HG03095 (cell line): ENCODE results near the gene XRCC3.
"Not testable (repeated sequence)": the region's sequence is repeated elsewhere in the genome, so short reads cannot be mapped to it uniquely, and the experiment has no call there.

Experiments used
- ATAC-seq: cut with Tn5 transposase; IDR thresholded peaks from one replicate; pipeline ENCODE4 v1.9.1; 2021; ENCODE audit warnings: moderate library complexity; ENCODE audit not compliant: unreplicated experiment

XRCC3 gene

DNA sequence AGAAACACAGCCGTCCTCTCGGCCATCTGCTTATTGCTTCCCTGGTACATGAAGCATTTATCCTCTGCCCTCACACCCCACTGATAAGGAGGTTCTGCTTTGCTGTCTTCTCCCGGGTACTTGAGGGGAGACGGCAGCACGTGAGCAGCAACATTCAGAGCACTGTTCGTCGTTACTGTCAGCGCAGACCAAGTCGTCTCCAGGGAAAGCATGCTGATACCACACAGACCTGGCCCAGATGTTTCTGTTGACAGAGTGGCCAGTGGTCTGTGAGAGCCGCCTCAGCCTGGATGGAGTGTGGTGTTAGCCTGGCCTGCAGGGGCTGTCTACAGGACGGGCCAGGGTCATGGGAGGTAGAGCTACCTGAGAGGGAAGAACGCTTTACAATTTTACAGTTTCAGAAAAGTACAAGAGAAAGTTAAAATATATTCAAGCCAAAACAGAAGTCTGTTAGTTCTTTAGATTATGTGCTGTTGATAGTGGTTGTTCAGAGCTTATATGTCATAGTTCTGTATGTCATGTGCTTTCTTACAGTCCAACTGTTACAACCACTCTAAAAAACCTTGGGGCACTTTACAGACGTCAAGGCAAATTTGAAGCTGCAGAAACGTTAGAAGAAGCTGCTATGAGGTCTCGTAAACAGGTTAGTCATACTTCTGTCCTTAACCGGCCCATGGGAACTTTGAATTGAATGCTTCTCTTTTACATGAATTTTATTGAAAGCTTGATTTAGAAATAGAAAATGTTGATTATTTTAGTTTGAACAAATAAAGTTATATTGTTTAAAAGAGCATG, 38.2 kb downstream of the XRCC3 start:
- ATAC-seq: no peak

DNA sequence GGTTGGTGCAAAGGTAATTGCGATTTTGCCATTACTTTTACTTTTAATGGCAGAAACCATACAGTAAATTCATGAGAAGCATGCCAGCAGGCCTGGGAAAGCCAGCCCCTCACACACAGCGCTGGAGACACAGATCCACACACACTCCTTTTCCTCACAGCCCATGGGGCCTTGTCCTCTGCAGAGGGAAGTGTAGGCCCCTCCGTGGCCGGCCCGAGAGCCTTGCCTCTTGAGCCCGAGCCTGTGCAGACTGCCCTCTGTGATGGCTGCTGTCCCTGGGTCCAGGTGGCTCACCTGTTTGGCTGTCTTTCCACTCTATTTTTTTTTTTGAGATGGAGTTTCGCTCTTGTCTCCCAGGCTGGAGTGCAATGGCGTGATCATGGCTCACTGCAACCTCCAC, 39.3 kb downstream of the XRCC3 start:
- no peak for ATAC-seq

DNA sequence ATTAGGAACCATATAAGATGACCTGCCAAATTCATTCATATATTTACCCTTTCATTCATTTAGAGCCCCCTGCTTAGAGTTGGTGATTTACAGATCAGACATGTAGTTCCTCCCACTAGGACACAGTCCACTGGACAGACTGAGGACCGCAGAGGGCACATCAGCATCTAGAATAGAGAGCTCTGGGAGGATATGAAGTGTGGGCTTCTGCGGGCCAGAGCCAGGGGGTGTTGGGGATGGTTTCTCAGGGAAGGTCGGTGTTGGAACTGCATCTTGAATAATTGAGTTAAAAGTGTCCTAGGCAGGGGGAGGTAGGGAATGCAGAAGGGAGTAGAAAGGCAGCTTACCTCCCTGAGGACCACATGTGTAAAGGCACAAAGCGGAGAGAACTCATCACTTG, 43.3 kb downstream of the XRCC3 start:
- no peak for ATAC-seq

DNA sequence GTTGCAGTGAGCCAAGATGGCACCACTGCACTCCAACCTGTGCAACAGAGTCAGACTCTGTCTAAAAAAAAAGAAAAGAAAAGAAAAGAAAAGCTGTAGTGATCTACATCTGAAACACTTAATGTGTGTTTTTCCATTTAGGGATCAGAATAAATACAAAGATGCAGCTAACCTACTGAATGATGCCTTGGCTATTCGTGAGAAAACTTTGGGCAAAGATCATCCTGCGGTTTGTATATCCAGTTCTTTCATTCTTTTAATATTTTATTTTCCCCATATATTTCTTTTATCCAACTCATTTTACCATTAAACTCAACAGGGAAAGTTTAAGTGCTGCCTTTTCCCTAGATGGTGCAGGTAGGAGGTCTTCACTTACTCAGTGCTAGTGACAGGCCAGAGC, 45.9 kb downstream of the XRCC3 start:
- ATAC-seq: no peak

DNA sequence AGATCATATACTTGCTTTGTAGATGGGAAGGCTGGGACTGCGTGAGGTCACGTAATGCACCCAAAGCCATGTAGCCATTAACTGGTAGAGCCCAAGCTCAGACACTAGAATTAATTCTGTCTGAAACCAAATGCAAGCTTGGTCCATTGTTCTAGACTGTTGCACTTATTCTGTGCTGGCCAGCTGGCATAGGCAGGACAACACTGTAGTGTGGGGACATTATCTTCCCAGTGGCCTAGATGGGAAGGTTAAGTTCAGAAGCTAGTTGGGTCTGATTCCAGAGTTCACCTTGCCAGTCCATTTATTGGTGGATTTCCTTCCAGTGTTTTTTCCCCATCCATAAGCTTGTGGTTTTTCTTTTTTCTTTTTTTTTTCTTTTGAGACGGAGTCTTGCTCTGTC, 47.1 kb downstream of the XRCC3 start:
- no peak for ATAC-seq

DNA sequence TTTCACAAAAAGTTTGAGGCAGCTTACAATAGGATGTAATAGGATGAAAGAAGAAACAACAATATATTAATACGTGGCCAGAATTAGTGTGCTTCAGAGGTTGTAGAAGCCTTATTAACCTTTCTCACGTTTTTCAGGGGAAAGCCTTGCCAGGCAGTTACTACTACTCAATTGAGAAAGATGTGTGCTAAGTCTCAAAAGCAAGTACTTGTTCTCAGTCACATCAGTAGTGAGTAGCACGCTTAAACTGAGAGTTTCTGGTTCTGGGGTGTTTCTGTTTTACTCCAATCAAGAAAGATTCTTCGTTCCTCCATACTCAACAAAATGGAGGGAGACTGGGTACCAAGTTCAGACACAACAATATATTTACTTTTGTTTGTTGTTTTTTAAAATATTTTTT, 47.6 kb downstream of the XRCC3 start:
- no peak for ATAC-seq

DNA sequence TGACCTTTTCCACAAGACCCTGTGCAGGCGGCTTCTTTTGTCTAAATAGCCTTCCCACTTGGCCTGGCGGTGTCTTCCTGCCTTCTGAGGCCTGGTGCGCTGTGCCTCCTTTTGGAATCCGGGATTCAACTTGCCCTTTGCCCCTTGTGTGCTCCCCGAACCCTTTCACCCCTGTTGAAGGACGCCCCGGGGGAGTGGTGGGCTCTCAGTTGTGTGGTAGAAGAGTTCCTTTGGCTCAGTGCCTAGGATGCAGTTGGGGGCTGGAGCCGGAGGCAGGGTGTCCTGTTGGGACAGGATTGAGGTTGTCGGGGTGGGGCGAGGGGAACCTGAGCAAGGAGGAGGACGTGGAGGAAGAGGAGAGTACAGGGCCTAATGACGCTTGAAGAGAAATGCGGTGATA, 51.7 kb downstream of the XRCC3 start:
- no peak for ATAC-seq

DNA sequence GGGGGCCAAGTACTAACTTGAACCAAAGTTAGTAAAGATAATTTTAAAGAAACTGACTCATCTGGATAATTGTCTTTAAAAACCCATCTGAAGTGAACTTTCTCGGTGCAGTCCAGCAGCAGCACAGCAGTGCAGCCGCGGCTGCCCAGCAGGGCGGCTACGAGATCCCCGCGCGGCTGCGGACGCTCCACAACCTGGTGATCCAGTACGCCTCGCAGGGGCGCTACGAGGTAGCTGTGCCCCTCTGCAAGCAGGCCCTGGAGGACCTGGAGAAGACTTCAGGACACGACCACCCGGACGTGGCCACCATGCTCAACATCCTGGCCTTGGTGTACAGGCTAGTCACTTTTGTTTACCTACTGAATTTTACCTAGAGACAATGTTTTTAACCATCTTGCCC, 52.7 kb downstream of the XRCC3 start:
- no peak for ATAC-seq

DNA sequence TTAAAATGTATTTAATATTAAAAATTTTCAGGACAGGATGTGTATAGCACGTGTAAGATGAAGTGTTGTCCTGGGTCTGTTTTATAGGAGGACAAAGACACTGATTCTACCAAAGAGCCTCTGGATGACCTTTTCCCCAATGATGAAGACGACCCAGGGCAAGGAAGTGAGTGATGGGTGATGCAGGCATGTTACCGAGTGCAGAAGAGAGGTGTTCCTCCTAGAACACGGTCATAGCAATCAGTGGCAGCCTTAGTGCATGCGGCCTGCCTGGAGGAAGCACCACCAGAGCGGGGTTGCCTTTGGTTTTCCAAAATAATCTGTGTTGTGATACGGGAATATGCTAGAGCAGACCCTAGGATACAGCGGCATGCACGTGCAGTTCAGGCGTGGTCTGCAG, 53.2 kb downstream of the XRCC3 start:
- ATAC-seq: no peak

DNA sequence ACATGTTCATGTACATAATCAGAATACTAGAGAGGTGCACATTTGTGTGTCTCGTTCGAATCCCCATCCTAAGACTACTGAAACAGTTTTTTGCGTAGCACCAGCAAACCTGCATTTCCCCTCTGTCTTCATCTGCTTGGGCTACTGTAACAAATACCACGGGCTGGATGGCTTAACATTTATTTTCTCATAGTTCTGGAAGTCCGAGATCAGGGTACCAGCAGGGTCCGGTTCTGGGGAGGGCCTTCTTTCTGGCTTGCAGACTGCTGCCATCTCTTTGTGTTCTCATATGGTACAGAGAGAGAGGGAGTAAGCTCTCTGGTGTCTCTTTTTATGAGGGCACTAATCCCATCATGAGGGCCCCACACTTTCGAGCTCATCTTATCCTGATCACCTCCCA, 55.6 kb downstream of the XRCC3 start:
- no peak for ATAC-seq

DNA sequence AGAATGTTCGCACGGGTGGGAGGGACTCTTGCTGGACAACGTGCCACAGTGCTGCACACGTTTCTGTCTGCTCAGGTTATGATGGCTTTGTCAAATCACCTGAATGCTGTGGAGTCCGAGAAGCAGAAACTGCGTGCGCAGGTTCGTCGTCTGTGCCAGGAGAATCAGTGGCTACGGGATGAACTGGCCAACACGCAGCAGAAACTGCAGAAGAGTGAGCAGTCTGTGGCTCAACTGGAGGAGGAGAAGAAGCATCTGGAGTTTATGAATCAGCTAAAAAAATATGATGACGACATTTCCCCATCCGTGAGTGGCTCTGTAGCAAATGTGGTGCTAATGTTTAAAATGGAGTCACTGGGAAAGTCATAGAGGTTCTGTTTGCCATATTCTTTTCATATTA, 57.8 kb downstream of the XRCC3 start:
- no peak for ATAC-seq

DNA sequence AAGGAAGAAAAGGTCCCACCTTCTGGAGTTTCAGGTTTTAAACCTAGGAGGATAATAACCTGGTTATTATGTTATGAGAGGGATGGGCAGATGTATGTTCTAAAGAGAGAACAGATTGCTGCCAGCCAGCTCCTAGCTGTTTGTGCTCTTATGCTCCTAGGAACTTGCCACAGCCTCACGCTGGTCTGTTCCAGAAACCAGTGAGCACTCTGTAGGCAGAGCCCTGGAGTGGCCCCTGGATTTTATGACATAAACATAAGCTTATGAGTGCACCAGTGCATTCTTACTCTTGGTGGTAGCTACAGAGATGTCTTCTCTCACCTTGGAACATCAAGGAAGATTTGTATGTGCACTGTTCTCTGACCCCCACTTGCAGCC, 58.5 kb downstream of the XRCC3 start:
- ATAC-seq: no peak

DNA sequence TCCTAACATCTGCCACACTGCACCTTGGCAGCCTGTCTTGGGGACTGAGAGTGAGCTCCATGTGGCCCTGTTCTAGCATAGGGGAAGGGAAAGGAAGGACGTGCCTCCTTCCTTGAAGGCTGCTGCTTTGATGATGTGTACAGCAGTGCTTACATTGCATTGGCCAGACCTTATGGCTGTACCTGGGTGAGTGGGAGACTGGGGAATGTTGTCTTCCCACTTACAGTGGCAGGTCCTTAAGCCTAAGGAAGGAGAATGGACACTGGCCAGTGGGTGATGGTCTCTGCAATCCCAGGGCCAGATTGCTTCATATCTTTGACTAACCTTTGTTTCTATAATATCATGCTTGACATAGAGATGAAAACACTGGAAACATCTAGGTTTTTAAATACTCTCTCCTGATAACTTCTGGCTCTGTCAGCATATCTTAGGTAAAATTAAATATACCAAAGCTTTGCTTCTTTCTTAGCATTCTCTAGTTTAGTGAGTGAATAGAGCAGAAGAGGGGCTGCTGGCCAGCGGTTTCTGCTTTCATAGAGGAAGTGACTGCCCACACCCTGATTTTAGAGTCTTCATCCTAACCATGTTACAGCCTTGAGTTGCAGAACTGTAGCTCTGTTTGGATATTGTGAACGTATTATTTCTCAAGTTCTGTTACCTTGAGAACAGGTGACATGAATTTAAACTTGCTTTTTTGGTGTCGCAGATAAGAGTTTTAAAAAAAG, 59.1 kb downstream of the XRCC3 start:
- no peak for ATAC-seq

DNA sequence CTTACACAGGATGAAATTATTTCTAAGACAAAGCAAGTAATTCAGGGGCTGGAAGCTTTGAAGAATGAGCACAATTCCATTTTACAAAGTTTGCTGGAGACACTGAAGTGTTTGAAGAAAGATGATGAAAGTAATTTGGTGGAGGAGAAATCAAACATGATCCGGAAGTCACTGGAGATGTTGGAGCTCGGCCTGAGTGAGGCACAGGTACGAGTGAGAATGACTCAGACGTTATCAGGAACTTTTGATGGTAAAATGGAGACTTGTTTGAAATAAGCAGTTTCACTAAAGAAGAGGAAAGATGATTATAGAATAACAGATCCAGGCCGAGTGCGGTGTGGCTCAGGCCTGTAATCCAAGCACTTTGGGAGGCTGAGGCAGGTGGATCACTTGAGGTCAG, 60.6 kb downstream of the XRCC3 start:
- no peak for ATAC-seq

DNA sequence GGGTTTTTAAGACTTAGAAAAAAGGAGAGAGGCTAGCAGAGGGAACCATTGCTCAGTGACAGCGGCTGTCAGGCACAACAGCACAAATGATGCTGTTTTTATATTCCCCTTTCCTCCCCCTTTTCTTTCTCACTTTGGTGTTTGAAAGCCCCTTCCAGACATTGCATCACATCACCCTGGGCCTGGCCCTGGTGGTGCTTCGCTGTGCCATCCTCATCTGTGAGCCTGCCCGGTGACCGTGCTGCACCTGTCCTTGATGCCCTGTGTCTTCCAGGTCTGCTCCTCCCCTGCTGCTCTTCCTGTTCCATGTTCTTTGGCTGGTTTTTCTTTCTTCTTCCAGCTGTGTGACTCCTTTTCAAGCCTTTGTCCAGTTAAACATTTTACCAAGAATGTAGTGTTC, 61.4 kb downstream of the XRCC3 start:
- no peak for ATAC-seq

DNA sequence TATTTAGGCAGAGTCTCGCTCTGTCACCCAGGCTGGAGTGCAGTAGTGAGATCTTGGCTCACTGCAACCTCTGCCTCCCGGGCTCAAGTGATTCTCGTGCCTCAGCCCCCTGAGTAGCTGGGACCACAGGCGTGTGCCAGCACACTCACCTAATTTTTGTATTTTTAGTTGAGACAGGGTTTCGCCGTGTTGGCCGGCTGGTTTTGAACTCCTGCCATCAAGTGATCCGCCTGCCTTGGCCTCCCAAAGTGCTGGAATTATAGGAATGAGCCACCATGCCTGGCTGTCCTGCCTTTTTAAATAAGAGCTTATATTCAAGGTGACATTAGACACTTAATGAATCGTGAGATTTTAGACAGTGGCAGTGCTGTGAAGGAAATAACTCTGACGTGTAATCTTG, 61.9 kb downstream of the XRCC3 start:
- ATAC-seq: not testable (repeated sequence)

DNA sequence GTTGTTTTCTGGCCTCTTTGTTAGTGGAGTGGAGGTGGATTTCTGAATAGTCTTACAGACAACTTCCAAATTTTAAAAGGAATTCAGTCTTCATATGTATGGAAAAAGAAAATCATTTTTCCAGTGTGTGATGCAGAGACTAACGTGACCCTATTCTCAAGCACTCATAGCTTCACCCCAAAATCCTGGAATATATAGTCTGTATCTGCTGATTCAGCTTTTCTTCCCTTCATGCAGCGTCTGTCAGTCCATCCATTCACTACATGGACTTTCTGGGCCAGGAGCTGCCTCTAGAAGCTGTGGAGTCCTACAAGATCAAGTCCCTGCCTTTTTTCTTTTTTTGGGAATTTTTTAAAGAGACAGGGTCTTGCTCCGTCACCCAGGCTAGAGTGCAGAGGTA, 62.4 kb downstream of the XRCC3 start:
- ATAC-seq: no peak

DNA sequence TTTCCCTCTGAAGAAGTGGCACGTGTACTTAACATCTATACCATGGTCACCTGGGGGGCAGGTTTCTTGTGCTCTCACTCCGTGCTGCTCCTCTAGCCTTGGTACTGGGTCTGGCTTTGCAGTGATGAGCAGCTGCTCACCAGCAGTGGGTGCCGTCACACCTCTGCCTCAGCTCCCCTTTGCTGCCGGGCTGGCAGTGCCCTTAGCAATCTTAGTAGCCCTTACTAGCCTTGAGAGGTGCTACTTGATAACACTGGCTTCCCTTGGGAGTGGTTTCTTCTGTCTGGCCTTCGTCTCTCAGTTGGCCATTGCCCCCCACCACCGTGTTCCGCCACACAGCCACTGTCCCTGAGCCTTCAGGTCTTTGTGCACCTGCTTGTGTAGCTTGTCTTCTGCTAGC, 63.7 kb downstream of the XRCC3 start:
- no peak for ATAC-seq

DNA sequence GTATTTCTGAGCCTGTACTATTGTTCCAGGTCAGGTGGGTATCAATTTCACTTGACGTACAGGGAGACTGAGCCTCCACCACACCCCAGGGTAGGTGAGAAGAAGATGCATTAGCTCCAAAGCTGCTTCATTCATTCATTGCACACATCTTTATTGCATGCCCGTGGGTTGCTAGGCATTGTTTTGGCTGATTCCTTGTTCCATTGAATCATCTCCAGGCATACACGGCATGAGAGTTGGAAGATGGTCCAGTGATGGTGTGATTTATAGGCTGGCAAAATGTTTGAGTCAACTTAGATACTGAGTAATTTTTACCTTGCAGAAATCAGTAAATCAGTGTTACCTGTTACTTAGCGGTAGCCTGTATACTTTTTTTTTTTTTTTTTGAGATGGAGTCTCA, 65.0 kb downstream of the XRCC3 start:
- ATAC-seq: no peak

DNA sequence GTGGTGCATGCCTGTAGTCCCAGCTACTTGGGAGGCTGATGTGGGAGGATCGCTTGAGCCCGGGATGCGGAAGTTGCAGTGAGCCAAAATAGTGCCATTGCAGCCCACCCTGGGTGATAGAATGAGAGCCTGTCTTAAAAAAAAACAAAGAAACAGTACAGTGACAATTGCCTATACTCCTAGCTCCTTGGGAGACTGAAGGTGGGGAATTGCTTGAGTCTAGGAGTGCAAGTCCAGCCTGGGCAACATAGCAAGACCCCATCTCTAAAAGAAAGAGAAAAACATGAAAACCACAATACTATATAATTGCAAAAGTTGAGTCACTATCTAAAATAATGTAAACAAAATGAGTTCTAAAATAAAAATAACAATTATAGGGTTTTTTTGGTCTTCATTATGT, 66.2 kb downstream of the XRCC3 start:
- ATAC-seq: no peak
